HUES48 (cell line): Measurements from ENCODE around the gene FLNA.

Experiments used
- H3K27ac ChIP-seq: one replicate; pipeline ENCODE4 v1.7.0; 2013; ENCODE audit warnings: low read depth, low read length, inconsistent platforms
- H3K27me3 ChIP-seq: 2 replicates; pipeline ENCODE4 v1.6.1; 2013; ENCODE audit warnings: mild to moderate bottlenecking, low read length; ENCODE audit not compliant: control insufficient read depth, insufficient read depth
- H3K36me3 ChIP-seq: 2 replicates; pipeline ENCODE4 v1.6.1; 2013; ENCODE audit warnings: low read length; ENCODE audit not compliant: control insufficient read depth, insufficient read depth
- H3K4me1 ChIP-seq: 2 replicates; pipeline ENCODE4 v1.6.1; 2013; ENCODE audit warnings: mild to moderate bottlenecking, low read length; ENCODE audit not compliant: control insufficient read depth, insufficient read depth
- H3K4me3 ChIP-seq: 2 replicates; pipeline ENCODE4 v1.5.1; 2013; ENCODE audit warnings: mild to moderate bottlenecking, low read depth, low read length
- H3K9ac ChIP-seq: 2 replicates; pipeline ENCODE4 v1.6.1; 2013; ENCODE audit warnings: mild to moderate bottlenecking, low read depth, low read length, moderate library complexity
- H3K9me3 ChIP-seq: 2 replicates; pipeline ENCODE4 v1.6.1; 2013; ENCODE audit warnings: low read length; ENCODE audit not compliant: control insufficient read depth, insufficient read depth

FLNA gene

DNA sequence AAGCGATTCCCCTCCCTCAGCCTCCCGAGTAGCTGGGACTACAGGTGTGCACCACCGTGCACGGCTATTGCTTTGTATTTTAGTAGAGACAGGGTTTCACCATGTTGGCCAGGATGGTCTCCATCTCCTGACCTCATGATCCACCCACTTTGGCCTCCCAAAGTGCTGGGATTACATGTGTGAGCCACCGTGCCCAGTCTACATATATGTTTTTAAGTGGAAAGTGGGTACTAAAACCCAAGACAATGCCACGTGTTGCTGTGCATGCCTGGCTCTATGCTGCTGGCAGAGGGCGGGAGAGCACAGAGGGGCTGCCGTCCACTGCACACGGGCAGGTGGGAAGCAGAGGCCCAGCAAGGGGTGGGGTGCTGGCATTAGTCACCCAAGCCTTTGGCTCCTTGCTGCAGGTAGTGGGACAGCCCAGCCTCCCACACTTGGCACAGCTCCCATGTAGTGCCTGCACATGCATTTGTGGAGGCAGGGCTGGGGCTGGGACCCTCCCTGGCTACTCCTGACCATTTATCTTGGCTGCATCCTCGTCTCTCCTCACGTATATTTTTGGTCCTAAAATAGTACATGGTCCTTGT is 8.1 kb upstream of the FLNA start:
- peaks cover 10% of the 10 kb centered on the region; the same call in 1 of the 2 replicates for H3K36me3 ChIP-seq
- H3K9me3 ChIP-seq: peaks cover 17% of the 10 kb centered on the region; the same call in 1 of the 2 replicates
- H3K4me1 ChIP-seq: peaks cover 11% of the 10 kb centered on the region
- H3K9ac ChIP-seq: no peak overlapping the region
- no peak overlapping the region for H3K4me3 ChIP-seq
- no peaks in the 10 kb centered on the region for H3K27me3 ChIP-seq
- no peak overlapping the region for H3K27ac ChIP-seq

DNA sequence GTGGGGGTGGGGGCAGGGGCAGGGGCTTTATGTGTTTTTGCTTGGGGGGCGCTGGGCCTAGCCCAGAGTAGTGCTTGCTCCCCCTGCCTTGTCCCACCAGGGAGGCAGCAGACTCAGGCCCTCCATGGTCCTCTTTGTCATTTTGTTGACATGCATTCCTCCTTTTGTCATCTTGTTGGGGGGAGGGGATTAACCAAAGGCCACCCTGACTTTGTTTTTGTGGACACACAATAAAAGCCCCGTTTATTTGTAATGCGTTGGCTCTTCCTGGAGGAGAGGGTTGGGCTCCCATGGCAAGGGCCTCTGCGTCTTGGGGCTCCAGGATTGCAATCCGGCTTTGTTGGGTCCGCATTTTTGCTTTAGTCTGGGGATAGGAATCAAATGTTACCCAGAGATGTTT is 6.8 kb upstream of the FLNA start:
- Histone ChIP-seq H3K36me3 (peaks cover 10% of the 10 kb centered on the region; the same call in 1 of the 2 replicates), H3K27ac (peak overlapping the region; percentile 95), H3K9ac (peak overlapping the region; percentile 46; the same call in 1 of the 2 replicates)

DNA sequence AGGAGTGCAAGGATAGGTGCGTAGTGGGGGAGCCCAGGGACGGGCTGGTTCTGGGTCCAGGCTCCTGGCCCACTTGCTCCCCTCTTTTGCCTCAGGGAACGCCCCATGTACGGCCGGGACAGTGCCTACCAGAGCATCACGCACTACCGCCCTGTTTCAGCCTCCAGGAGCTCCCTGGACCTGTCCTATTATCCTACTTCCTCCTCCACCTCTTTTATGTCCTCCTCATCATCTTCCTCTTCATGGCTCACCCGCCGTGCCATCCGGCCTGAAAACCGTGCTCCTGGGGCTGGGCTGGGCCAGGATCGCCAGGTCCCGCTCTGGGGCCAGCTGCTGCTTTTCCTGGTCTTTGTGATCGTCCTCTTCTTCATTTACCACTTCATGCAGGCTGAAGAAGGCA is 6.4 kb upstream of the FLNA start:
- H3K27me3 ChIP-seq: no peaks in the 10 kb centered on the region
- peaks cover 11% of the 10 kb centered on the region for H3K4me1 ChIP-seq
- peak overlapping the region; percentile 95 for H3K27ac ChIP-seq
- peaks cover 10% of the 10 kb centered on the region; the same call in 1 of the 2 replicates for H3K36me3 ChIP-seq
- H3K9ac ChIP-seq: peak overlapping the region; percentile 92; the same call in 1 of the 2 replicates
- peaks cover 20% of the 10 kb centered on the region; the same call in 1 of the 2 replicates for H3K9me3 ChIP-seq
- peak overlapping the region; percentile 80 for H3K4me3 ChIP-seq

More for the DNA sequence above, 6.8 kb upstream of the FLNA start:
- no peaks in the 10 kb centered on the region for H3K27me3 ChIP-seq
- H3K4me1 ChIP-seq: peaks cover 11% of the 10 kb centered on the region
- H3K9me3 ChIP-seq: peaks cover 20% of the 10 kb centered on the region; the same call in 1 of the 2 replicates
- peak overlapping the region; percentile 35; the same call in 1 of the 2 replicates for H3K4me3 ChIP-seq

DNA sequence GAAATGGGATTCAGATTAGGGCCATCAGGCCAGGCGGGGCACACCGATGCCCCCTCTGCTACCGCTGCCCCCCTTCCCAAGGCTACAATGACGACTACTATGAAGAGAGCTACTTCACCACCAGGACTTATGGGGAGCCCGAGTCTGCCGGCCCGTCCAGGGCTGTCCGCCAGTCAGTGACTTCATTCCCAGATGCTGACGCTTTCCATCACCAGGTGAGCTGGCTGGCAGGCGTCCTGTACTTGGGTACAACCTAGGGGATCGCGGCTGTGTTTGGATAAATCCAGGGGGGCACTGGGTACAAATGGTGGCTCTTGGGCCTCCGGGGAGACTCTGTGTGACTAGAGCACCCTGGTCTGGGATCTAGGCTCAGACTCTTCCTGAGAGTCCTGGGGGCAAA is 5.7 kb upstream of the FLNA start:
- Histone ChIP-seq H3K9me3 (peaks cover 20% of the 10 kb centered on the region; the same call in 1 of the 2 replicates), H3K27me3 (no peaks in the 10 kb centered on the region), H3K4me3 (peak overlapping the region; percentile 80), H3K36me3 (peaks cover 10% of the 10 kb centered on the region; the same call in 1 of the 2 replicates), H3K27ac (peak overlapping the region; percentile 95), H3K4me1 (peaks cover 11% of the 10 kb centered on the region), H3K9ac (peak overlapping the region; percentile 92; the same call in 1 of the 2 replicates)

DNA sequence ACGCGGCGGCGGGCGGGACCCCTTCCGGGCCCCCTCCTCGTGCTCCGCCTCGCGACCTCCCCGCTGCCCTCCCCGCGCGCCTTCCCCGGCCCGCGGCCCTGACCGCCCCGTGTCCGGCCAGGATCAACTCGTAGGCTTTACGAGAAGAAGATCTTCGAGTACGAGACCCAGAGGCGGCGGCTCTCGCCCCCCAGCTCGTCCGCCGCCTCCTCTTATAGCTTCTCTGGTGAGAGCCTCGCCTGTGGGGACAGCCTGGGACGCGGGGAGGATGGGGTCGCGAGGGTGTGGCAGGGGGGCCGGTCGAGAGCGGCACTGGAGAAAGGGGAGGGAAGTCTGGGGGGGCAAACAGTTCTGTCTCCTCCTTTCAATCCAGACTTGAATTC is 5.1 kb upstream of the FLNA start:
- Histone ChIP-seq H3K4me1 (peaks cover 11% of the 10 kb centered on the region), H3K36me3 (peaks cover 10% of the 10 kb centered on the region; the same call in 1 of the 2 replicates), H3K27me3 (no peaks in the 10 kb centered on the region), H3K9me3 (peaks cover 20% of the 10 kb centered on the region; the same call in 1 of the 2 replicates), H3K4me3 (peak overlapping the region; percentile 80), H3K27ac (peak overlapping the region; percentile 95), H3K9ac (peak overlapping the region; percentile 92)

DNA sequence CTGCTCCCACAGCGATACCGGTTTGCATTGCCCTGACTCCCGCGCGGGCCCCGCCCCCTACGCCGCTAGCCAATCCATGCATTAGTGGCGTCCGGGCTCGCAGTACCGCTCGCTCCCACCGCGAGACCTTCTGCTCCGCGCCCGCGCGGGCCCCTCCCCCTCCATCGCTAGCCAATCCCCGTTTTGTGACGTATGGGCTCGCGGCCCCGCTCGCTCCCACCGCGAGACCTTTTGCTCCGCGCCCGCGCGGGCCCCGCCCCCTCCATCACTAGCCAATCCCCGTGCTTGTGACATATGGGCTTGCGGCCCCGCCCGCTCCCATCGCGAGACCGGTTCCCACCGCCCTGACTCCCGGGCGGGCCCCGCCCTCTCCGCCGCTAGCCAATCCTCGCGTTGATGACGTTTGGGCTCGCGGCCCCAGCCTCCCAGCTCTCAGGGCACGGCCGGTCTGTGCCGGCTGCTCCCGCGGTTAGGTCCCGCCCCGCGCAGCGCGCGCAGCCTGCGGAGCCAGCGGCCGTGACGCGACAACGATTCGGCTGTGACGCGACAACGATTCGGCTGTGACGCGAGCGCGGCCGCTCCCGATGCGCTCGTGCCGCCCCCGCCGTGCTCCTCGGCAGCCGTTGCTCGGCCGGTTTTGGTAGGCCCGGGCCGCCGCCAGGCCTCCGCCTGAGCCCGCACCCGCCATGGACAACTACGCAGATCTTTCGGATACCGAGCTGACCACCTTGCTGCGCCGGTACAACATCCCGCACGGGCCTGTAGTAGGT is 4.5 kb upstream of the FLNA start, which contains the start of gene EMD:
Gene EMD, plus strand, starts transcription at position 497 of the 770 bp plus-strand sequence. Its CDS starts 190 bp downstream, at position 687.
- Histone ChIP-seq H3K27ac (peak within 1 kb of the TSS; percentile 96), H3K27me3 (peaks cover 1% of the 10 kb centered on the region; the same call in 1 of the 2 replicates), H3K9ac (peak within 1 kb of the TSS; percentile 92), H3K36me3 (peaks cover 10% of the 10 kb centered on the region; the same call in 1 of the 2 replicates), H3K4me3 (peak within 1 kb of the TSS; percentile 80), H3K4me1 (peaks cover 13% of the 10 kb centered on the region), H3K9me3 (peaks cover 18% of the 10 kb centered on the region; the same call in 1 of the 2 replicates)

DNA sequence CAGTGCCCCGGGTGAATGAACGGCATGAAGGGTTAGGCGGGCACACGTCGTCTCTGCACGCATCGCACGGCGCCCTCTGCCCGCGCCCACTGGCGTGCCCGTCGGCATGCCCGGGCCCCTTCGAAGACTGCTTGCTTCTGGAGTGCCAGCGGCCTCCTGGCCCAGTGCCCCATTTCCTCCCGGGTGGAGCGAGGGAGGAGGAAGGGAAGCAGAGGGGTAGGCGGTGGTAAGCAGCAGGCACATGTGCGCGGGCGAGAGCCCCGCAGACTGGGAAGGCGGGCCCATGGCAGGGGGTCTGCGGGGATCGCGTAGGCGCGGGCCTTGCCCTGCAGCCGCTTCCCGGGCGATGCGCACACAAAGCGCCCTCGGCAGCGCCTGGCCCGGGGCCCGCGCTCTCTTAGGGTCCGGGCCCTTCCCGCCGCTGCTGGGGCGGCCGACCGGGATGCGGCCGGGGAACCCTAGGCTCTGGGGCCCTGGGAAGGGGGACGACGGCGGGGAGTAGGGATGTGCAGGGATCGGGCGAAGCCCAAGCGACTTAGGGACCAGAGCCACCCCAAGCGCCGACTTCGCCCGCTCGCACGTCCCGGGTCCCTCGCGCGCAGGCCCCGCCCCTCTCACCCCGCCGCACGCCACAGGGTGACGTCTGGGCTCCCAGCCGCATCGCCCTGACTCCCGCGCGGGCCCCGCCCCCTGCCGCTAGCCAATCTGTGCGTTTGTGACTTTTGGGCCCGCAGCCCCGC is 3.8 kb upstream of the FLNA start:
- peak overlapping the region; percentile 96 for H3K27ac ChIP-seq
- peak overlapping the region; percentile 70 for H3K9ac ChIP-seq
- peaks cover 10% of the 10 kb centered on the region; the same call in 1 of the 2 replicates for H3K36me3 ChIP-seq
- peaks cover 4% of the 10 kb centered on the region; the same call in 1 of the 2 replicates for H3K27me3 ChIP-seq
- peaks cover 19% of the 10 kb centered on the region for H3K4me1 ChIP-seq
- H3K9me3 ChIP-seq: peaks cover 17% of the 10 kb centered on the region
- H3K4me3 ChIP-seq: peak overlapping the region; percentile 58

DNA sequence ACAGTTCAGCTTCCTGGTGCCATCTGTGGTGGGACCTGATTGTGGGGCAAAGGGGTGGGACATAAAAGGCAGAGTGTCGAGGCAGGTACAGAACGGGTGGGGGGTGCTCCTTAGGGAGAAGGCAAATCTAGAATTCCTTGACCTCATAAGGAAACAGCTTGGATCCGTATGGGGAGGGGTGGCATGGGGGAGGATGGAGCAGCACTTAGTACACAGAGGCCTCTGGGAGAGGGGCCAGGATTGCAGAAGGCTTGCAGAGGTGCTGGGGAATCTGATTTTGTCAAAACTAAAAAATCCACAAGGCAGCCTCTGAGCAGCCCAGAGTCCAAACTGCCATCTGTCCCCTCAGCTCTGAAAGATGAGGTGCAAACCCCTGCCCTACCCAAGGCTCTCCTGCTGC is 2.3 kb upstream of the FLNA start:
- no peak overlapping the region for H3K4me3 ChIP-seq
- no peak overlapping the region for H3K9ac ChIP-seq
- peaks cover 4% of the 10 kb centered on the region; the same call in 1 of the 2 replicates for H3K27me3 ChIP-seq
- no peak overlapping the region for H3K27ac ChIP-seq
- peaks cover 29% of the 10 kb centered on the region for H3K4me1 ChIP-seq
- peaks cover 23% of the 10 kb centered on the region for H3K9me3 ChIP-seq
- peaks cover 10% of the 10 kb centered on the region; the same call in 1 of the 2 replicates for H3K36me3 ChIP-seq

DNA sequence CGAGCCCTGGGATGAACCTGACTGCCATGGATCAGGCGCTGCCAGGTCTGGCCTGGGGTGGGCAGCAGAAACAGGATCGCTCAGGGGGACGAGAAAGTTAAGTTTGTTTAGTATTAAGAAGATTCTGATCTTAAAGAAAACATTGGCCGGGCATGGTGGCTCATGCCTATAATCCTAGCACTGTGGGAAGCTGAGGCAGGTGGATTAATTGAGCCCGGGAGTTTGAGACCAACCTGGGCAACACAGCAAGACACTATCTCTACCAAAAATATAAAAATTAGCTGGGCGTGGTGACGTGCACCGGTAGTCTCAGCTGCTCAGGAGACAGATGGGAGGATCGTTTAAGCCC is 696 bp upstream of the FLNA start:
- Histone ChIP-seq H3K36me3 (peaks cover 2% of the 10 kb centered on the region; the same call in 1 of the 2 replicates), H3K9ac (no peak overlapping the region), H3K4me1 (peaks cover 18% of the 10 kb centered on the region), H3K27me3 (peaks cover 4% of the 10 kb centered on the region; the same call in 1 of the 2 replicates), H3K4me3 (peak overlapping the region; percentile 45; the same call in 1 of the 2 replicates), H3K9me3 (peaks cover 17% of the 10 kb centered on the region), H3K27ac (no peak overlapping the region)
